GM18498 (cell line): Measurements from ENCODE around the gene SURF1.
A peak's percentile ranks its signal among the peaks of the same experiment; 100 is the strongest.
"Not testable (repeated sequence)": the region's sequence is repeated elsewhere in the genome, so short reads cannot be mapped to it uniquely, and the experiment has no call there.

Experiments used
- ATAC-seq: cut with Tn5 transposase; IDR thresholded peaks from one replicate; pipeline ENCODE4 v1.9.1; 2021; ENCODE audit warnings: mild to moderate bottlenecking, moderate library complexity; ENCODE audit not compliant: unreplicated experiment

Gene SURF1, protein sequence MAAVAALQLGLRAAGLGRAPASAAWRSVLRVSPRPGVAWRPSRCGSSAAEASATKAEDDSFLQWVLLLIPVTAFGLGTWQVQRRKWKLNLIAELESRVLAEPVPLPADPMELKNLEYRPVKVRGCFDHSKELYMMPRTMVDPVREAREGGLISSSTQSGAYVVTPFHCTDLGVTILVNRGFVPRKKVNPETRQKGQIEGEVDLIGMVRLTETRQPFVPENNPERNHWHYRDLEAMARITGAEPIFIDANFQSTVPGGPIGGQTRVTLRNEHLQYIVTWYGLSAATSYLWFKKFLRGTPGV

GRCh38 chr9:133356391-133357091 lies at the start of gene SURF1, which contains the start of gene SURF2:
SURF1 (minus strand) TSS chr9:133356487; CDS start chr9:133356453, 34 bp downstream.
SURF2 (plus strand) TSS chr9:133356550; CDS start chr9:133356593, 43 bp downstream.
- peak; percentile 71 for ATAC-seq

DNA sequence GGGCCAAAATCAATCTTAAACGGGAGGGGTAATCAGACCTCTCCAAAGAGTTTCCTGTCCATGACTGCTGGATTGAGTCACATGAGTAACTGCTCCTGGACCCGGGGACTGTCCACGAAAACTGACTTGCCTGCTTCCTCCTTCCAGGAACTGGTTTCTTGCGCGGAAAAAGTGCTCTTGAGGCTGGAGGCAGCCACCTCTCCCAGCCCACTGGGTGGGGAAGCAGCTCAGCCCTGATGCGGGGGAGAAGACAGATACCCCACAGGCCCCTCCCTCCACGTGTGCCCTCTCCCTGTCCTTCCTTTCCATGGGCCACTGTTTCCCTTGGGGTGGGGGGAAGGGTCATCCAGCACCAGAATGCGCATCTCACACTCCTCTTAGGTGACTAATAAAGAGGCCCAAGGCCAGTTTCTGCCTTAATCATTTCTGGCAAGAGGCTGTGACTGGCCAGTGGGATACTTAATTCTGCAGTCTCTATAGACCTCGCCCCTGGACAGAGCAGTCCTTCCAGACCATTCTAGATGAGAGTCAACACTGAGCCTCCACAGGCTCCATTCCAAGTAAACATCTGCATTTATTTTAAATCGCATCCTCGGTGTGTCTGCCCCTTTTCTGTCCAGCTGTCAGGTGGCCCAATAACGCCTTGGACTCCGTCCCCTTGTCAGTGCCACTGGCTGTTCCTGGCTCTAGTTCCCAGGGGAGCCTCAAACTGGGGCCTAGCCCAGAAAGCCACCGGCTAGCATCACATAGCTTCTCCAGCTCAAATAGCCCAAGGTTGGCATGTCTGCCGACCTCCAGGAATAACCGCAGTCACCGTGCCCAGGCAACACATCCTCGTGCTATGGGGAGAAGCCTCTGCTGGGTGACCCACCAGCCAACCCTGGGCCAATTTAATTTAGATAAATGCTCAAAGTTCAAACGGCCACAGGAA lies 49.5 kb upstream of the SURF1 start:
- no peak for ATAC-seq

- no peak for ATAC-seq
Measured at GRCh38 chr9:133404454-133405002, 48.2 kb upstream of the SURF1 start.

DNA sequence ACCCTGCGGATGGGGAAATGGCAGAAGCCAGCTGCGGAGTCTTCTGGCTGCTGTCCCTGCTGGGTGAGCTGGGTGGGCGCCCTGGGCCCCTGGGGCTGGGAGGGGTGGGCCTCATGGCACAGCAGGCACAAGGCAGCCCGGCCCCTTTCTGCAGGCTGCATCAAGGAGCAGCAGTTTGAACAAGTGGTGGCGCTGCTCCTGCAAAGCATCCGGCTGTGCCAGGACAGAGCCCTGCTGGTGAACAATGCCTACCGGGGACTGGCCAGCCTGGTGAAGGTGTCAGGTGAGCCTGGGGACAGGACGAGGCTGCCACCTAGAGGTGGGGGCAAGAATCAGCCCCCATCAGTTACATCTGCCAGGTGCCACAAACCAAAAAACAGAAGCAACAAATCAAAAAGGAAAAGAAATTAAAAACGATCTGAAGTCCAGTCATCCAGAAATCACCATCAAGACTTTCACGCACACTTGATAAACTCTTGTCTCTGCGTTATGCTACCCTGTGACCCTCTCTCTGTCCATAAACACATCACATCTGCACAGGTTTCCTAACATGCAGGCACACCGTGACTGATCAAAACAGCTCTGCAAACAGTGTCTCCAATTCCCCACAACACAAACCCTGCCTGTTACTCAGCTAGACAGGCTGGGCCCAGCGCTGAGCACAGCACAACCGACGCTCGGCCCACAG lies 47.6 kb upstream of the SURF1 start:
- ATAC-seq, result no peak

DNA sequence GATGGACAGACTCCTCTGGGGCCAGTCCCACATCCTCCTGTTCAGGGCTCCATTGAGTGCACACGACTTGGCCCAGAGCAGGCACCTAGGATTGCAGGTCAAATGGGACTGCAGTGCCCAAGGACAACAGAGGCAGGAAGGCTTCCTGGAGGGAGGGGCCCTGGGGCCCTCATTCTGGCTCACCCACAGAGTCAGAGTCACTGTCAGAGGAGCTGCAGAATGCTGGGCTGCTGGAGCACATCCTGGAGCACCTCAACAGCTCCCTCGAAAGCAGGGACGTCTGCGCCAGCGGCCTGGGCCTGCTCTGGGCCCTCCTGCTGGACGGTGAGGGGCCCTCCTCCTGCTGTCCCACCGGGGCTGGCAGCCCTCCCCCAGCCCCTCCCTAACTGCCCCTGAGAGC lies 46.4 kb upstream of the SURF1 start:
- ATAC-seq, result no peak

GRCh38 chr9:133401588-133401987 lies 45.3 kb upstream of the SURF1 start:
- ATAC-seq, result no peak

- ATAC-seq, result no peak
Measured at GRCh38 chr9:133400292-133400691, 44.0 kb upstream of the SURF1 start.

GRCh38 chr9:133397895-133398294 lies 41.6 kb upstream of the SURF1 start:
- ATAC-seq, result no peak

GRCh38 chr9:133397370-133397769 lies 41.1 kb upstream of the SURF1 start:
- no peak for ATAC-seq

DNA sequence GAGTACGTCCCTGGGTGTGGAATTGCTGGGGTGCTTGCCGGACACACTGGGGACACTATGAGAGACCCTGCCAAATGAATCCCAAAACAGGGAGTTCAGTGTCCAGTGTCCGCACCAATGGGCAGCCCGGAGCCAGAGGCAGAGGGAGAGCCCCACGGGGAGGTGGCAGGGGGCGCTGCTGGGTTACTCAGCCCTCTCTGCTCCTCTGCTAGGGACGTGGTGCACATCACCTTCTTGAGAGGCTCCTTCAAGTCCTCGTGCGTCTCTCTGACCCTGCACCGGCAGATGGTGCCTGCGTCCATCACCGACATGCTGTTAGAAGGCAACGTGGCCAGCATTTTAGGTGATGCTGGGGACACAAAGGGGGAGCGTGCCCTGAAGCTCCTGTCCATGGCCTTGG lies 40.7 kb upstream of the SURF1 start:
- no peak for ATAC-seq

- ATAC-seq, result no peak
Measured at GRCh38 chr9:133394687-133395271, 38.5 kb upstream of the SURF1 start.

DNA sequence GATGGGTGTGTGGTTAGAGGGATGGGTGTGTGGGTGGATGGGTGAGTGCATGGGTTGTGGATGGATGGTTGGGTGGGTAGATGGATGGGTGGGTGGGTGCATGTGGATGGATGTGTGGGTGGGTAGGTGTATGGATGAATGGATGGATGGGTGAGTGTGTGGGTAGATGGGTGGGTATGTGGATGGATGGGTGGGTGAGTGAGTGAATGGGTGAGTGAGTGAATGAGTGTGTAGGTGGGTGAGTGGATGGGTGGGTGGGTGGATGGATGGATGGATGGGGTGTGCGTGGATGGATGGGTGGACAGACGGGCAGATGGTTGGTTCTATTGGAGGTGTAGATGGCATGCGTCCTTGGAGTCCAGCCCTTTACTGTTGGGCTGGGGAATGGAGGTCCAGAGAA lies 37.1 kb upstream of the SURF1 start:
- no peak for ATAC-seq

DNA sequence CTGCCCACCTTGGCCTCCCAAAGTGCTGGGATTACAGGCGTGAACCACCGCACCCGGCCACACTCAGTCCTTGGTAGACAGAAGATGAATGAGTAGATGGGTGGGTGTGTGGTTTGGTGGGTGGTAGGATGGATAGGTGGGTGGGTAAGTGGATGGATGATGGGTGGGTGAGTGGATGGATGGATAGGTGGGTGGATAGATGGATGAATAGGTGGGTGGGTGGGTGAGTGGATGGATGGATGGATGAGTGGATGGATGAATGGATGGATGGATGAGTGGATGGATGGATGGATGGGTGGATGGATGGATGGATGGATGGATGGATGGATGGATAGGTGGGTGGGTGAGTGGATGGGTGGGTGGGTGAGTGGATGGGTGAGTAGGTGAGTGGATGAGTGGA lies 36.0 kb upstream of the SURF1 start:
- not testable (repeated sequence) for ATAC-seq

DNA sequence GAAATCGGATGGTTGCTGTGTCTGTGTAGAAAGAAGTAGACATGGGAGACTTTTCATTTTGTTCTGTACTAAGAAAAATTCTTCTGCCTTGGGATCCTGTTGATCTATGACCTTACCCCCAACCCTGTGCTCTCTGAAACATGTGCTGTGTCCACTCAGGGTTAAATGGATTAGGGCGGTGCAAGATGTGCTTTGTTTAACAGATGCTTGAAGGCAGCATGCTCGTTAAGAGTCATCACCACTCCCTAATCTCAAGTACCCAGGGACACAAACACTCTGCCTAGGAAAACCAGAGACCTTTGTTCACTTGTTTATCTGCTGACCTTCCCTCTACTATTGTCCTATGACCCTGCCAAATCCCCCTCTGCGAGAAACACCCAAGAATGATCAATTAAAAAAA lies 35.2 kb upstream of the SURF1 start:
- ATAC-seq, result not testable (repeated sequence)

DNA sequence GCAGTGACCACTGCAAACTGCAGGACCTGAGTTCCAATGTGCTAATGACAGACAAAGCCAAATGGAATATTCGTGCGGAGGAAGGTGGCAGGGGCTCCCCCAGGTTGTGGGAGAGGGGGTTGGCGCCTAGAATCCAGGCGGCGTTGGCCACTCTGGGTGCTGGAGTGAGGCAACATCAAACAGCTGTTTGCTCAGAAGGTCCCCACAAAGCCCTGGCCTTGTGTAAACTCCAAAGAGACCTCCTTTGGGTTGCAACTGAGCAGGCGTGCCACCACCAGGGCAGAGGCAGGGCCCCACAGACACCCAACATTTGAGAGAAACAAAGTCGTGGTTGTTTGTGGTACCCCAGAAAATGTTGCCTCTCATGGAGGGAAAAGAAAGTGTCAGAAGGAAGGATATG lies 34.4 kb upstream of the SURF1 start:
- no peak for ATAC-seq

- no peak for ATAC-seq
Measured at GRCh38 chr9:133389562-133389961, 33.3 kb upstream of the SURF1 start.

- no peak for ATAC-seq
Measured at GRCh38 chr9:133389025-133389557, 32.8 kb upstream of the SURF1 start.

- no peak for ATAC-seq
Measured at GRCh38 chr9:133387680-133388079, 31.4 kb upstream of the SURF1 start.

GRCh38 chr9:133386338-133386737 lies 30.1 kb upstream of the SURF1 start:
- ATAC-seq, result no peak

DNA sequence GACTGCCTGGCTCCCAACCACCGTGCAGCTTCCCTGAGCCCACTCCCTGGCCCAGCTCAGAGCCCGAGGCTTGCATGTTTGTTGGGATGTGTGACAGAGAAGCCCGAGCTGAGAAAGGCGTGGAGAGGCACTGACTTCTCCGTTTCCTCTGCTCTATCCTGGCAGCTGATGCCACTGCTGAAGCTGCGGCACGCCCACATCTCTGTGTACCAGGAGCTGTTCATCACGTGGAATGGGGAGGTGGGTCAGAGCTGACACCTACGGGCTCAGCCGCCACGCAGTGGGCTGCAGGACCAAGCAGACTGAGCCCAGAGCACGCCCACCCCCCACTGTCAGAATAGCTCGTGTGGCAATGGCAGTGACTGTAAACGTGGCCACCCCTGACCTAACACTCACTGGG lies 29.2 kb upstream of the SURF1 start:
- ATAC-seq, result no peak
